HG02678 (cell line): Measurements from ENCODE around the gene PARD3.
"Not testable (repeated sequence)": the region's sequence is repeated elsewhere in the genome, so short reads cannot be mapped to it uniquely, and the experiment has no call there.

ENCODE experiments used
- ATAC-seq: cut with Tn5 transposase; IDR thresholded peaks from one replicate; pipeline ENCODE4 v1.9.1; 2021; ENCODE audit warnings: mild to moderate bottlenecking, moderate library complexity; ENCODE audit not compliant: unreplicated experiment

The PARD3 gene

GRCh38 chr10:34719746-34720145 lies 95.3 kb downstream of the PARD3 start:
- ATAC-seq = no peak

- no peak for ATAC-seq
Measured at GRCh38 chr10:34719328-34719727, 95.8 kb downstream of the PARD3 start.

- ATAC-seq = no peak
Measured at GRCh38 chr10:34717429-34717828, 97.7 kb downstream of the PARD3 start.

- no peak for ATAC-seq
Measured at GRCh38 chr10:34716958-34717357, 98.1 kb downstream of the PARD3 start.

- ATAC-seq = no peak
Measured at GRCh38 chr10:34716234-34716633, 98.9 kb downstream of the PARD3 start.

- no peak for ATAC-seq
Measured at GRCh38 chr10:34715511-34716187, 99.4 kb downstream of the PARD3 start.

- no peak for ATAC-seq
Measured at GRCh38 chr10:34713875-34714274, 101.2 kb downstream of the PARD3 start.

- ATAC-seq = no peak
Measured at GRCh38 chr10:34711500-34711899, 103.6 kb downstream of the PARD3 start.

GRCh38 chr10:34710391-34710751 lies 104.7 kb downstream of the PARD3 start:
- ATAC-seq = no peak

- ATAC-seq = no peak
Measured at GRCh38 chr10:34709637-34710390, 105.3 kb downstream of the PARD3 start.

GRCh38 chr10:34707656-34708055 lies 107.4 kb downstream of the PARD3 start:
- ATAC-seq = no peak

GRCh38 chr10:34706992-34707391 lies 108.1 kb downstream of the PARD3 start:
- not testable (repeated sequence) for ATAC-seq

GRCh38 chr10:34706147-34706546 lies 108.9 kb downstream of the PARD3 start:
- no peak for ATAC-seq

GRCh38 chr10:34705563-34705962 lies 109.5 kb downstream of the PARD3 start:
- peak; percentile 64 for ATAC-seq

- ATAC-seq = no peak
Measured at GRCh38 chr10:34704526-34705184, 110.4 kb downstream of the PARD3 start.

GRCh38 chr10:34702982-34703381 lies 112.1 kb downstream of the PARD3 start:
- ATAC-seq = no peak

GRCh38 chr10:34702093-34702937 lies 112.8 kb downstream of the PARD3 start:
- no peak for ATAC-seq

GRCh38 chr10:34701194-34701593 lies 113.9 kb downstream of the PARD3 start:
- ATAC-seq = no peak

GRCh38 chr10:34700752-34701151 lies 114.3 kb downstream of the PARD3 start:
- ATAC-seq = not testable (repeated sequence)

GRCh38 chr10:34699904-34700517 lies 115.1 kb downstream of the PARD3 start:
- ATAC-seq = no peak

- no peak for ATAC-seq
Measured at GRCh38 chr10:34698979-34699378, 116.1 kb downstream of the PARD3 start.
